ENCODE data around the gene DAB2IP.

DAB2IP gene

GRCh38 chr9:121776001-121776738 lies 124.7 kb downstream of the DAB2IP start:
- Histone ChIP-seq H3K4me1 (ENCODE audit: control insufficient read depth, insufficient read depth, low read length) (no peaks in the 10 kb centered on the region; the same call in 1 of the 2 replicates), H3K27me3 (ENCODE audit: control insufficient read depth, insufficient read depth, low read length) (no peaks in the 10 kb centered on the region), H3K9me3 (ENCODE audit: control insufficient read depth, insufficient read depth, low read length) (no peaks in the 10 kb centered on the region), H3K36me3 (ENCODE audit: control insufficient read depth, insufficient read depth, low read length) (peaks cover 28% of the 10 kb centered on the region), H3K27ac (ENCODE audit: low read length) (no peak overlapping the region), H3K4me3 (ENCODE audit: low read length) (no peak overlapping the region)
- no CpG with 5 or more reads among the region's 23 CpGs for WGBS (ENCODE audit: insufficient coverage, insufficient read length)
- DNase-seq (ENCODE audit: low read depth, low spot score) = no peak

GRCh38 chr9:121776739-121777637 lies 125.6 kb downstream of the DAB2IP start:
- no CpG with 5 or more reads among the region's 8 CpGs for whole genome bisulfite sequencing (ENCODE audit: insufficient coverage, insufficient read length)
- H3K27ac ChIP-seq (ENCODE audit: low read length) = no peak overlapping the region
- H3K9me3 ChIP-seq (ENCODE audit: control insufficient read depth, insufficient read depth, low read length) = no peaks in the 10 kb centered on the region
- no peaks in the 10 kb centered on the region; the same call in 1 of the 2 replicates for H3K4me1 ChIP-seq (ENCODE audit: control insufficient read depth, insufficient read depth, low read length)
- peaks cover 33% of the 10 kb centered on the region for H3K36me3 ChIP-seq (ENCODE audit: control insufficient read depth, insufficient read depth, low read length)
- no peak overlapping the region for H3K4me3 ChIP-seq (ENCODE audit: low read length)
- H3K27me3 ChIP-seq (ENCODE audit: control insufficient read depth, insufficient read depth, low read length) = no peaks in the 10 kb centered on the region
- no peak for DNase-seq (ENCODE audit: low read depth, low spot score)

GRCh38 chr9:121778252-121779225 lies 127.1 kb downstream of the DAB2IP start:
- DNase-seq (ENCODE audit: low read depth, low spot score) = no peak
- no CpG with 5 or more reads among the region's 4 CpGs for WGBS (ENCODE audit: insufficient coverage, insufficient read length)
- Histone ChIP-seq H3K4me3 (ENCODE audit: low read length) (no peak overlapping the region), H3K36me3 (ENCODE audit: control insufficient read depth, insufficient read depth, low read length) (peaks cover 27% of the 10 kb centered on the region), H3K27ac (ENCODE audit: low read length) (no peak overlapping the region), H3K27me3 (ENCODE audit: control insufficient read depth, insufficient read depth, low read length) (no peaks in the 10 kb centered on the region), H3K4me1 (ENCODE audit: control insufficient read depth, insufficient read depth, low read length) (peaks cover 4% of the 10 kb centered on the region), H3K9me3 (ENCODE audit: control insufficient read depth, insufficient read depth, low read length) (no peaks in the 10 kb centered on the region)

GRCh38 chr9:121779381-121780117 lies 128.1 kb downstream of the DAB2IP start:
- peaks cover 16% of the 10 kb centered on the region; the same call in 1 of the 2 replicates for H3K36me3 ChIP-seq (ENCODE audit: control insufficient read depth, insufficient read depth, low read length)
- no peaks in the 10 kb centered on the region for H3K27me3 ChIP-seq (ENCODE audit: control insufficient read depth, insufficient read depth, low read length)
- no peaks in the 10 kb centered on the region for H3K9me3 ChIP-seq (ENCODE audit: control insufficient read depth, insufficient read depth, low read length)
- no CpG with 5 or more reads among the region's 13 CpGs for WGBS (ENCODE audit: insufficient coverage, insufficient read length)
- no peak for DNase-seq (ENCODE audit: low read depth, low spot score)
- H3K27ac ChIP-seq (ENCODE audit: low read length) = no peak overlapping the region
- no peak overlapping the region for H3K4me3 ChIP-seq (ENCODE audit: low read length)
- peaks cover 11% of the 10 kb centered on the region for H3K4me1 ChIP-seq (ENCODE audit: control insufficient read depth, insufficient read depth, low read length)

- WGBS (ENCODE audit: insufficient coverage, insufficient read length) = no CpG with 5 or more reads among the region's 17 CpGs
- H3K36me3 ChIP-seq (ENCODE audit: control insufficient read depth, insufficient read depth, low read length) = peaks cover 13% of the 10 kb centered on the region; the same call in 1 of the 2 replicates
These were observed 129.0 kb downstream of the DAB2IP start for GRCh38 chr9:121780177-121781040.

GRCh38 chr9:121781145-121781548 lies 129.7 kb downstream of the DAB2IP start:
- no CpG with 5 or more reads among the region's 8 CpGs for WGBS (ENCODE audit: insufficient coverage, insufficient read length)
- Histone ChIP-seq H3K27ac (ENCODE audit: low read length) (no peak overlapping the region), H3K4me1 (ENCODE audit: control insufficient read depth, insufficient read depth, low read length) (peaks cover 13% of the 10 kb centered on the region), H3K36me3 (ENCODE audit: control insufficient read depth, insufficient read depth, low read length) (peaks cover 11% of the 10 kb centered on the region; the same call in 1 of the 2 replicates), H3K4me3 (ENCODE audit: low read length) (no peak overlapping the region), H3K27me3 (ENCODE audit: control insufficient read depth, insufficient read depth, low read length) (no peaks in the 10 kb centered on the region), H3K9me3 (ENCODE audit: control insufficient read depth, insufficient read depth, low read length) (no peaks in the 10 kb centered on the region)
- no peak for DNase-seq (ENCODE audit: low read depth, low spot score)

More at GRCh38 chr9:121780177-121781040, 129.0 kb downstream of the DAB2IP start:
- Histone ChIP-seq H3K4me1 (ENCODE audit: control insufficient read depth, insufficient read depth, low read length) (peaks cover 13% of the 10 kb centered on the region), H3K27me3 (ENCODE audit: control insufficient read depth, insufficient read depth, low read length) (no peaks in the 10 kb centered on the region), H3K4me3 (ENCODE audit: low read length) (no peak overlapping the region), H3K27ac (ENCODE audit: low read length) (no peak overlapping the region), H3K9me3 (ENCODE audit: control insufficient read depth, insufficient read depth, low read length) (no peaks in the 10 kb centered on the region)
- DNase-seq (ENCODE audit: low read depth, low spot score) = no peak

GRCh38 chr9:121781701-121782464 lies 130.4 kb downstream of the DAB2IP start:
- DNase-seq (ENCODE audit: low read depth, low spot score) = no peak
- Histone ChIP-seq H3K4me3 (ENCODE audit: low read length) (no peak overlapping the region), H3K36me3 (ENCODE audit: control insufficient read depth, insufficient read depth, low read length) (peaks cover 8% of the 10 kb centered on the region; the same call in 1 of the 2 replicates), H3K9me3 (ENCODE audit: control insufficient read depth, insufficient read depth, low read length) (no peaks in the 10 kb centered on the region), H3K27ac (ENCODE audit: low read length) (no peak overlapping the region), H3K4me1 (ENCODE audit: control insufficient read depth, insufficient read depth, low read length) (peaks cover 13% of the 10 kb centered on the region), H3K27me3 (ENCODE audit: control insufficient read depth, insufficient read depth, low read length) (no peaks in the 10 kb centered on the region)
- no CpG with 5 or more reads among the region's 17 CpGs for WGBS (ENCODE audit: insufficient coverage, insufficient read length)

GRCh38 chr9:121782514-121783110 lies 131.2 kb downstream of the DAB2IP start:
- Histone ChIP-seq H3K4me3 (ENCODE audit: low read length) (no peak overlapping the region), H3K27ac (ENCODE audit: low read length) (no peak overlapping the region), H3K27me3 (ENCODE audit: control insufficient read depth, insufficient read depth, low read length) (no peaks in the 10 kb centered on the region), H3K4me1 (ENCODE audit: control insufficient read depth, insufficient read depth, low read length) (peaks cover 13% of the 10 kb centered on the region), H3K9me3 (ENCODE audit: control insufficient read depth, insufficient read depth, low read length) (no peaks in the 10 kb centered on the region), H3K36me3 (ENCODE audit: control insufficient read depth, insufficient read depth, low read length) (peaks cover 8% of the 10 kb centered on the region; the same call in 1 of the 2 replicates)
- no CpG with 5 or more reads among the region's 17 CpGs for WGBS (ENCODE audit: insufficient coverage, insufficient read length)
- no peak for DNase-seq (ENCODE audit: low read depth, low spot score)
